ENCODE results near the gene ZBP1.

- TF ChIP-seq ZNF274 (IDR thresholded peaks at IDR 0.05; ENCODE audit: low read depth, low read length) (no peak), YY1 (IDR thresholded peaks at IDR 0.05; ENCODE audit: insufficient read depth, insufficient read length) (no peak), SUZ12 (IDR thresholded peaks at IDR 0.05; ENCODE audit: extremely low read depth, insufficient read depth, insufficient read length) (no peak)
Observed at GRCh38 chr20:57556980-57557274, 63.3 kb downstream of the ZBP1 start.

Measured in NT2/D1 (cell line).